ENCODE data around the gene BRD1. TPM values are rescaled to one million over a fixed set of nuclear protein-coding genes. Genes with fewer than 3 reads are reported as not detected.
"Not testable (repeated sequence)": the region's sequence is repeated elsewhere in the genome, so short reads cannot be mapped to it uniquely, and the experiment has no call there.

Gene BRD1
- total RNA-seq, 2 donors from 2014 or later: 42.3 to 43.4 TPM

GRCh38 chr22:49827271-49827852 is 311 bp downstream of the BRD1 start:
- DNase-seq: peak; percentile 23 to 43
- Mint-ChIP-seq H3K4me3 (no peak overlapping the region), H3K4me1 (ENCODE audit: low read depth) (peaks cover 44% of the 10 kb centered on the region)

GRCh38 chr22:49826603-49827270 is 936 bp downstream of the BRD1 start:
- H3K9me3 Mint-ChIP-seq: peaks cover 0 to 1% of the 10 kb centered on the region in 2 donors
- peak; percentile 10 to 12 for ATAC-seq (replicated peaks in 1 of 2)
- H3K27ac Mint-ChIP-seq: peak overlapping the region; percentile 93
- peaks cover 16 to 21% of the 10 kb centered on the region in 2 donors for H3K36me3 Mint-ChIP-seq (ENCODE audit: insufficient read depth in 2 of 2)
- peak; percentile 30 to 40 for DNase-seq
- H3K27me3 Mint-ChIP-seq (ENCODE audit: low read depth): no peaks in the 10 kb centered on the region
- H3K4me3 Mint-ChIP-seq: peak overlapping the region; percentile 95 to 96
- H3K4me1 Mint-ChIP-seq (ENCODE audit: low read depth): peaks cover 49% of the 10 kb centered on the region

More at GRCh38 chr22:49827271-49827852, 311 bp downstream of the BRD1 start:
- peak; percentile 27 for ATAC-seq (replicated peaks in 1 of 2)
- Mint-ChIP-seq H3K27me3 (ENCODE audit: low read depth) (no peaks in the 10 kb centered on the region), H3K36me3 (ENCODE audit: insufficient read depth in 2 of 2) (peaks cover 14 to 18% of the 10 kb centered on the region in 2 donors), H3K9me3 (peaks cover 0 to 1% of the 10 kb centered on the region in 2 donors), H3K27ac (no peak overlapping the region)

DNA sequence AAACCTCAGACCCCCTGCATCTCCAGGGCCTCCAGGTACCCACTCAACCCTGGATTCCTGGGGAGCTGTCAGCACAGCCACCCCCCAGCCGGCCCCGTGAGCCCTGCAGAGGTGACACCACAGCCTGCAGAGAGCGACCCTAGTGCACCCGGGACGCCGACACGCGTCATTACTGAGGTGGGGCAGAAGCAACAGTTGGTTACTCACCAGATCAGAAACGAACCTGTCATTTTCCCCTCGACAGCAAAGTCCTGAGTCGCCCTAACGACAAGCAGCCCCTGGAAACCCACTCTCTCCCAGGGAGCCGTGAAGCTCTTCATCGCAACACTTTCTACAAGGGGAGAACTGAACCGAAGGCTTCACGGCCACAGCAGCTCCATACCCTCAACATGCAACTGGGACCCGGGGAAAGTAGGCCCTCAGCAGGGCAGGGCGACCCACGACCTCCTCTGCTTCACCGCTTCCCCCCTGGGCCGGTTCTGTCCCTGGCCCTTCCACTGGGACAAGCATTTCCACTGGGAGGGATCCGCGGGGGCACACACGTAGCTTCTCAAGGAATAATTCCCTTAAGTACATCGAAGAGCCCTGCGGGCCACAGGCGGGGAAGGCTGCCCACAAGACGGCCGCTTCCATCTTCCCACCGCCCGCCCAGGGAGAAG is 1.6 kb downstream of the BRD1 start:
- H3K27ac Mint-ChIP-seq: peak overlapping the region; percentile 93

GRCh38 chr22:49825436-49825835 is 2.2 kb downstream of the BRD1 start:
- H3K4me1 Mint-ChIP-seq (ENCODE audit: low read depth): peaks cover 58% of the 10 kb centered on the region
- no peaks in the 10 kb centered on the region for H3K27me3 Mint-ChIP-seq (ENCODE audit: low read depth)
- peaks cover 0 to 1% of the 10 kb centered on the region in 2 donors for H3K9me3 Mint-ChIP-seq
- peak overlapping the region; percentile 93 for H3K27ac Mint-ChIP-seq
- ATAC-seq (replicated peaks in 1 of 2) (no peak), DNase-seq (no peak)
- peak overlapping the region; percentile 95 to 96 for H3K4me3 Mint-ChIP-seq
- H3K36me3 Mint-ChIP-seq (ENCODE audit: insufficient read depth in 2 of 2): peaks cover 16 to 26% of the 10 kb centered on the region in 2 donors

More for the DNA sequence above, 1.6 kb downstream of the BRD1 start:
- peaks cover 16 to 22% of the 10 kb centered on the region in 2 donors for H3K36me3 Mint-ChIP-seq (ENCODE audit: insufficient read depth in 2 of 2)
- peaks cover 53% of the 10 kb centered on the region for H3K4me1 Mint-ChIP-seq (ENCODE audit: low read depth)
- no peaks in the 10 kb centered on the region for H3K27me3 Mint-ChIP-seq (ENCODE audit: low read depth)
- DNase-seq (peak; percentile 74 to 76), ATAC-seq (replicated peaks in 1 of 2) (peak; percentile 72 to 78)
- peak overlapping the region; percentile 95 to 96 for H3K4me3 Mint-ChIP-seq
- peaks cover 0 to 1% of the 10 kb centered on the region in 2 donors for H3K9me3 Mint-ChIP-seq

DNA sequence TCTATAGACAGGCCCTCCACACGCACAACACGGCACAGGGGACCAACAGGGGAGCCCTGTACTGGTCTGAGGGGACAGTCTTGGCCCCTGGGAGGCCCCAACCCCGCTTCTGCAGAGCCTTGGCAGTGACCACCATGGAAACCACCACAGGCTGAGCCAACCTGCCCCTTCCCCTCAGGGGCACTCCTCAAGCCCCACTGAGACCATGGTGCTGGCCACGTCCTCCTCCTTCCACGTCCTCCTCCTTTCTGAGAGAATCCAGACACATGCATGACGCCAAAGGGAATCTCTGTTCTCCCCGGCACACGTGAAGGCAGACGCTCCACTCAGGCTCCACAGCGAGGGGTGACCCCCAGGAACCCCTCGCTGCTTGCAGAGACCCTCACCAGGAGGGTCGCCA is 2.7 kb downstream of the BRD1 start:
- H3K4me1 Mint-ChIP-seq (ENCODE audit: low read depth): peaks cover 55% of the 10 kb centered on the region
- H3K9me3 Mint-ChIP-seq: peaks cover 0 to 1% of the 10 kb centered on the region in 2 donors
- no peak for DNase-seq
- peak overlapping the region; percentile 95 to 96 for H3K4me3 Mint-ChIP-seq
- no peak for ATAC-seq (replicated peaks in 1 of 2)
- H3K36me3 Mint-ChIP-seq (ENCODE audit: insufficient read depth in 2 of 2): peaks cover 16 to 26% of the 10 kb centered on the region in 2 donors
- H3K27me3 Mint-ChIP-seq (ENCODE audit: low read depth): no peaks in the 10 kb centered on the region
- peak overlapping the region; percentile 33 for H3K27ac Mint-ChIP-seq

DNA sequence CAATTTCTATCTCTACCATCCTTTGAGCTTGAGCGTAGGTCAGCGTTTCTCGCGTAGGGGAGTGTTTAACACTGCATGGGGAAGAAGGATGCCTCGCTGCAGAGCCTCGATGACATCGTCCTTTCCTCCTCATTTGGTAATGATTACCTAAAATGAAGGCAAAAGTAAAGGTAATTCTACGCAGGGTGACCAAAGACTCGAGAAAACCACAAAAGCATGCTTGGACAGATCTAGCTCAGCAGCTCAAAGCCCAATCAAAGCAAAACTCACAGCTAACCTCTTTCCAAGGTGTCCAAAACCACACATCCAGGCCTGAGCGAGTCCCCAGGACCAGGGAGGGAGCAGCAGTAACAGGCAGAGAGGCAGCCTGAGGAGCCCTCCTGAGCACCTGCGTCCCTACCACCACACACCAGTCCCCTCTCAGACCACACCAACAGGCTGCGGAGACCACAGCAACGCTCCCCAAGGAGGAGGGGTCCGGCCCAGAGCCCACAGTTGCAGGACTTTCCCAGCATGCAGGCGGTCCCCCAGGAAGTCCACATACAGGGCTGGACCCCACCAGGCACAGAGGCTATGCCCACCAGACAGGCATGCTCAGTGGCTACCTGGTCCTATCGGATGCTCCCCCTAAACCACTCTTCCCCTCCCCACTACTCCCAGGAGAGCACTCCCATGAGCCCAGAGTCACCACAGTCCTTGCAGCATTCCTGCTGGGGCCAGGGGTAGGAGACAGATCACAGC is 3.3 kb downstream of the BRD1 start:
- Mint-ChIP-seq H3K27ac (peak overlapping the region; percentile 54), H3K9me3 (no peaks in the 10 kb centered on the region), H3K36me3 (ENCODE audit: insufficient read depth in 2 of 2) (peaks cover 16 to 24% of the 10 kb centered on the region in 2 donors), H3K4me1 (ENCODE audit: low read depth) (peaks cover 49% of the 10 kb centered on the region), H3K4me3 (peak overlapping the region; percentile 52 to 95), H3K27me3 (ENCODE audit: low read depth) (no peaks in the 10 kb centered on the region)
- DNase-seq (no peak), ATAC-seq (replicated peaks in 1 of 2) (no peak)

- Mint-ChIP-seq H3K27me3 (ENCODE audit: low read depth) (no peaks in the 10 kb centered on the region), H3K9me3 (no peaks in the 10 kb centered on the region), H3K4me3 (no peak overlapping the region), H3K27ac (peak overlapping the region; percentile 52), H3K36me3 (ENCODE audit: insufficient read depth in 2 of 2) (peaks cover 19 to 31% of the 10 kb centered on the region in 2 donors), H3K4me1 (ENCODE audit: low read depth) (peaks cover 47% of the 10 kb centered on the region)
- ATAC-seq (replicated peaks in 1 of 2): no peak
- no peak for DNase-seq
These were observed 4.2 kb downstream of the BRD1 start for GRCh38 chr22:49823289-49824045.

DNA sequence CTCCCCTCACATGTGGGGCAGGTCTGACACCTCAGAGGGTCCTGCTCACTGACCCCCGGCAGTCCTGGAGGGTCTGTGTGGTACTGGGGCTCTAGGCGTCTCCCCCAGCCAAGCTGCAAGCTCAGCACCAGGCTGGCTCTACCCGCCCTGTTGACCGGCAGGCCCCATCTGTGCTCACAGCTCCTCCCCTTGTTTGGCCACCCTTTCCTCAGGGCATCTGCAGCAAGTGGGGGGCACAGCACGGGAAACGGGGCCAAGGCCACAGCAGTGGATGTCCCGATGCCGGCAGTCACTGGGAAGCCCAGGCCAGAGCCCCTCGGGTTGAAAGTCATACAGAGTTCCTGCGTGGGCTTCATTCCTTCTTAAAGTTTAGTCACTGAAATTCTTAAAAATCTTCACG is 5.9 kb downstream of the BRD1 start:
- ATAC-seq (replicated peaks in 1 of 2); H3K27ac Mint-ChIP-seq; H3K27me3 Mint-ChIP-seq (ENCODE audit: low read depth); H3K9me3 Mint-ChIP-seq; H3K4me3 Mint-ChIP-seq; DNase-seq: not testable (repeated sequence)
- H3K4me1 Mint-ChIP-seq (ENCODE audit: low read depth): peaks cover 64% of the 10 kb centered on the region
- peaks cover 19 to 34% of the 10 kb centered on the region in 2 donors for H3K36me3 Mint-ChIP-seq (ENCODE audit: insufficient read depth in 2 of 2)

- Mint-ChIP-seq H3K27me3 (ENCODE audit: low read depth) (no peaks in the 10 kb centered on the region), H3K36me3 (ENCODE audit: insufficient read depth in 2 of 2) (peaks cover 17 to 34% of the 10 kb centered on the region in 2 donors), H3K4me3 (no peak overlapping the region), H3K27ac (no peak overlapping the region), H3K9me3 (no peaks in the 10 kb centered on the region), H3K4me1 (ENCODE audit: low read depth) (peaks cover 67% of the 10 kb centered on the region)
- DNase-seq (no peak), ATAC-seq (replicated peaks in 1 of 2) (no peak)
These were observed 6.7 kb downstream of the BRD1 start for GRCh38 chr22:49820984-49821383.

DNA sequence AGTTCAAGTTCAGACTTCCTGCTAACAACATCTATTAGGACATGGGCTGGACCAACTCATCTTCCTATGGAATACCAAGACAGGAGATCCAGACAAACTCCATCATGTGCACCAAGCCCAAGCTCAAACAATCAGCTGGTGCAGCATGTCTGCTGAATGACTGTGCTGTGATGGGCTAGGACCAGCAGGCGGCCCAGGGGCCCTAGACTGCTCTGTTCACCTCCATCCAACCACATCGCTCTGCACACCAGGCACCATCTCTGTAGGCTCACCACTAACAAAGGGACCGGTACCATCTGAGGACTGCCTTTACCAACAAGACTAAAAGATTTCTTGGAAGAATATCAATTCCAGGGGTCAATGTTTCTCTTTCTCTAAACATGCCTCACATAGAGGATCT is 10.3 kb downstream of the BRD1 start:
- Mint-ChIP-seq H3K27me3 (ENCODE audit: low read depth) (no peaks in the 10 kb centered on the region), H3K36me3 (ENCODE audit: insufficient read depth in 2 of 2) (peaks cover 8 to 19% of the 10 kb centered on the region in 2 donors), H3K27ac (no peak overlapping the region), H3K4me1 (ENCODE audit: low read depth) (peaks cover 70% of the 10 kb centered on the region), H3K4me3 (no peak overlapping the region), H3K9me3 (no peaks in the 10 kb centered on the region)
- DNase-seq (no peak), ATAC-seq (replicated peaks in 1 of 2) (no peak)

DNA sequence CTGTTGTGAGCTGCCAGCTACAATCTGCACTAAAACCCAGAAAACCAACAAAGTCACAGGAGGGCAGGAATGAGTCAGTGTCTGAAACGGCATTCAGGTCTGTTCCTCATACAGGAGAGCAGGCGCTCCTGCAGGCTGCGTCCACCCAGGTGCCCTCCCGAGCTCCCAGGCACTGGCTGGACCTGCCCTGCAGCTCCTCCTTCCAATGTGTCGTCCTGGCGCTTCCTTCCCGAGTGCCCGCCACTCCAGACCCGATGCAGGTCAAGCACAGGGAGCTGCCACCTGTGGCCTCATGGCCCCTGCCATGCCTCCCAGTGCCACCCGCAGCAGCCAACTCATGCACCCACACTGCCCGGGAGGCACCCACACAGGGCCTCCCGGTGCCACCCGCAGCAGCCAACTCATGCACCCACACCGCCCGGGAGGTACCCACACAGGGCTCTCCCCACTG is 12.0 kb downstream of the BRD1 start:
- peaks cover 67% of the 10 kb centered on the region for H3K4me1 Mint-ChIP-seq (ENCODE audit: low read depth)
- H3K36me3 Mint-ChIP-seq (ENCODE audit: insufficient read depth in 2 of 2): peaks cover 9 to 14% of the 10 kb centered on the region in 2 donors
- DNase-seq (peak in 1 of 2 donors; percentile 45), ATAC-seq (replicated peaks in 1 of 2) (peak; percentile 72 to 88)
- no peaks in the 10 kb centered on the region for H3K27me3 Mint-ChIP-seq (ENCODE audit: low read depth)
- H3K27ac Mint-ChIP-seq: no peak overlapping the region
- peak overlapping the region; percentile 54 to 72 for H3K4me3 Mint-ChIP-seq
- no peaks in the 10 kb centered on the region for H3K9me3 Mint-ChIP-seq

GRCh38 chr22:49814856-49815255 is 12.8 kb downstream of the BRD1 start:
- peaks cover 9 to 15% of the 10 kb centered on the region in 2 donors for H3K36me3 Mint-ChIP-seq (ENCODE audit: insufficient read depth in 2 of 2)
- H3K4me3 Mint-ChIP-seq: no peak overlapping the region
- no peaks in the 10 kb centered on the region for H3K9me3 Mint-ChIP-seq
- no peak overlapping the region for H3K27ac Mint-ChIP-seq
- no peak for ATAC-seq (replicated peaks in 1 of 2)
- DNase-seq: no peak
- peaks cover 74% of the 10 kb centered on the region for H3K4me1 Mint-ChIP-seq (ENCODE audit: low read depth)
- H3K27me3 Mint-ChIP-seq (ENCODE audit: low read depth): no peaks in the 10 kb centered on the region
